ENCODE results near the gene MYO1H. TPM values are rescaled to one million over a fixed set of nuclear protein-coding genes. Genes with fewer than 3 reads are reported as not detected.

The MYO1H gene
- total RNA-seq, 2 experiments from 2014 or later: not detected

DNA sequence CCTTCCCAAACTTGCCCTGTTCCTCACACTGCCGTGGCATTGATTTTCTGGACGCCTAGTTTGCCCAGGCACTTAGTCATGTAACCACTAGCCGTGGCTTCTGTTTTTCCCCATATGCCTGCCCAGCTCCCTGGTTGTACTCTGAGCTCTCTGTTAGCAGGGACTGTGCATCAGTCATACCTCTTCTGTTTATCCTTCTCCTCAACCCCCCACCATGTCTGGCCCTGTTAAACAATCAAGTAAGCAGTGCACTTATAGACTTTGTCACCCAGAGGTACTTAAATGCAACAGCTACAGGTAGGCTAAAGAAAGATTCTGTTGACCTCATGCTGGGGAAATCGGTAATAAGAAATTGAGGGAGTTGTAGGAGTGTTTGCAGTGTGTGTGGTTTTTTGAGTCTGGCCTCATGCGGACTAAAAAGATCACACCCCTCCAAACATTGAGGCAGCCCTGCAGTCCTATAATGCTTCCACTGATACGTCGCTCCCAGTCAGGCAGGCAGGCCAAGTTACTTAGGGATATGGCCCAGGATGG, 146.7 kb downstream of the MYO1H start:
- H3K36me3 ChIP-seq (ENCODE audit: insufficient read depth, low read length): peaks cover 85% of the 10 kb centered on the region
- TF ChIP-seq, protein P1, sequence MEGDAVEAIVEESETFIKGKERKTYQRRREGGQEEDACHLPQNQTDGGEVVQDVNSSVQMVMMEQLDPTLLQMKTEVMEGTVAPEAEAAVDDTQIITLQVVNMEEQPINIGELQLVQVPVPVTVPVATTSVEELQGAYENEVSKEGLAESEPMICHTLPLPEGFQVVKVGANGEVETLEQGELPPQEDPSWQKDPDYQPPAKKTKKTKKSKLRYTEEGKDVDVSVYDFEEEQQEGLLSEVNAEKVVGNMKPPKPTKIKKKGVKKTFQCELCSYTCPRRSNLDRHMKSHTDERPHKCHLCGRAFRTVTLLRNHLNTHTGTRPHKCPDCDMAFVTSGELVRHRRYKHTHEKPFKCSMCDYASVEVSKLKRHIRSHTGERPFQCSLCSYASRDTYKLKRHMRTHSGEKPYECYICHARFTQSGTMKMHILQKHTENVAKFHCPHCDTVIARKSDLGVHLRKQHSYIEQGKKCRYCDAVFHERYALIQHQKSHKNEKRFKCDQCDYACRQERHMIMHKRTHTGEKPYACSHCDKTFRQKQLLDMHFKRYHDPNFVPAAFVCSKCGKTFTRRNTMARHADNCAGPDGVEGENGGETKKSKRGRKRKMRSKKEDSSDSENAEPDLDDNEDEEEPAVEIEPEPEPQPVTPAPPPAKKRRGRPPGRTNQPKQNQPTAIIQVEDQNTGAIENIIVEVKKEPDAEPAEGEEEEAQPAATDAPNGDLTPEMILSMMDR (IDR thresholded peaks at IDR 0.05): no peak
- H3K4me1 Mint-ChIP-seq (ENCODE audit: low read depth): no peaks in the 10 kb centered on the region
- no peak overlapping the region for H3K4me3 ChIP-seq (ENCODE audit: low read length)
- H3K36me3 Mint-ChIP-seq (ENCODE audit: low read depth): peaks cover 89% of the 10 kb centered on the region
- intact Hi-C loops (cut with DNase I, micrococcal nuclease): no loop called here
- ChIA-PET CTCF (no interaction called here), POLR2A (no interaction called here)
- ATAC-seq (ENCODE audit: poor library complexity): no peak
- no peaks in the 10 kb centered on the region for H3K27me3 Mint-ChIP-seq
- no peaks in the 10 kb centered on the region for H3K27me3 ChIP-seq (ENCODE audit: control insufficient read depth in 1 of 2, insufficient read depth in 2 of 2, low read length in 2 of 2)
- no peak overlapping the region for H3K27ac ChIP-seq (ENCODE audit: low read depth in 1 of 2, low read length in 2 of 2)
- DNase-seq: no peak
- H3K9me3 Mint-ChIP-seq: no peaks in the 10 kb centered on the region
- H3K27ac Mint-ChIP-seq: no peak overlapping the region
- no peaks in the 10 kb centered on the region for H3K9me3 ChIP-seq (ENCODE audit: control insufficient read depth in 1 of 2, insufficient read depth in 1 of 2, low read length in 2 of 2)
- H3K4me3 Mint-ChIP-seq: no peak overlapping the region
- H3K4me1 ChIP-seq (ENCODE audit: insufficient read depth, low read length): no peaks in the 10 kb centered on the region

DNA sequence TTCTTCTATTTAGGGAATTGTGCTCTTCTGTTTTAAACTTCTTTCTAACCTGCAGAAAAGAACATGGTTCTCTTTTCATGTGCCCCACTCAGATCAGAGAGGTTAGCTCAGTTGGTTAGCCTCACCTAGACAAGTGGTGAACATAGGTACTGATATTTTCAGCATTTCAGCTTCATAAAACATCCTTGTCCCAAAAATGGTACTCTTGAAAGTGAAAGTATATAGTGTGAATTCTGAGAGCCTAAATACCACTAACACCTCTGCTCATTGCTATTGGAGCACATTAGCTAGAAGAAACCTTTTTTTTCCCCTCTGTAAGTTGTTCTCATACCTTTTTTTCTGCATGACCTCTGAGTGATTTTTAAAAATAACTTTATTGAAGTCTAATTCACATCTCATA, 147.3 kb downstream of the MYO1H start:
- no peaks in the 10 kb centered on the region for H3K9me3 ChIP-seq (ENCODE audit: control insufficient read depth in 1 of 2, insufficient read depth in 1 of 2, low read length in 2 of 2)
- TF ChIP-seq, protein P1 (IDR thresholded peaks at IDR 0.05): no peak
- H3K27me3 Mint-ChIP-seq: no peaks in the 10 kb centered on the region
- intact Hi-C loops (cut with DNase I, micrococcal nuclease): no loop called here
- ATAC-seq (ENCODE audit: poor library complexity) (no peak), DNase-seq (no peak)
- peaks cover 84% of the 10 kb centered on the region for H3K36me3 ChIP-seq (ENCODE audit: insufficient read depth, low read length)
- no peaks in the 10 kb centered on the region for H3K27me3 ChIP-seq (ENCODE audit: control insufficient read depth in 1 of 2, insufficient read depth in 2 of 2, low read length in 2 of 2)
- H3K4me1 ChIP-seq (ENCODE audit: insufficient read depth, low read length): no peaks in the 10 kb centered on the region
- no peak overlapping the region for H3K27ac Mint-ChIP-seq
- H3K4me3 ChIP-seq (ENCODE audit: low read length): no peak overlapping the region
- no peak overlapping the region for H3K27ac ChIP-seq (ENCODE audit: low read depth in 1 of 2, low read length in 2 of 2)
- H3K36me3 Mint-ChIP-seq (ENCODE audit: low read depth): peaks cover 89% of the 10 kb centered on the region
- ChIA-PET POLR2A (no interaction called here), CTCF (no interaction called here)
- no peaks in the 10 kb centered on the region for H3K4me1 Mint-ChIP-seq (ENCODE audit: low read depth)
- H3K4me3 Mint-ChIP-seq: no peak overlapping the region
- H3K9me3 Mint-ChIP-seq: no peaks in the 10 kb centered on the region

DNA sequence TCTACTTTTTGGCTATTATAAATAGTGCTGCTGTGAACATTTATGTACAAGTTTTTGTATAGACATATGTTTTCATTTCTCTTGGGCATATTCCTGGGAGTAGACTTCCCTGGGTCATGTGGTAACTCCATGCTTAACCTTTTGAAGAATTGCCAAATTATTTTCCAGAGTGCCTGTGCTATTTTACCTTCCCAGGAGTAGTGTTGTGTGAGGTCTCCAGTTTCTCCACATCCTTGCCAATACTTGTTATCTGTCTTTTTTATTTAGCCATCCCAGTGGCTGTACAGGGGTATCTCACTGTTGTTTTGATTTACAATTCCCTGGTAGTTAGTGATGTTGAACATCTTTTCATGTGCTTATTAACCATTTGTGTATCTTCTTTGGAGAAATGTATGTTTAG, 148.6 kb downstream of the MYO1H start:
- no peaks in the 10 kb centered on the region for H3K9me3 Mint-ChIP-seq
- intact Hi-C loops (cut with DNase I, micrococcal nuclease): no loop called here
- CTCF ChIA-PET: no interaction called here
- TF ChIP-seq, protein P1 (IDR thresholded peaks at IDR 0.05): no peak
- H3K36me3 Mint-ChIP-seq (ENCODE audit: low read depth): peaks cover 89% of the 10 kb centered on the region
- Histone ChIP-seq H3K9me3 (ENCODE audit: control insufficient read depth in 1 of 2, insufficient read depth in 1 of 2, low read length in 2 of 2) (no peaks in the 10 kb centered on the region), H3K27me3 (ENCODE audit: control insufficient read depth in 1 of 2, insufficient read depth in 2 of 2, low read length in 2 of 2) (no peaks in the 10 kb centered on the region), H3K4me1 (ENCODE audit: insufficient read depth, low read length) (no peaks in the 10 kb centered on the region), H3K4me3 (ENCODE audit: low read length) (no peak overlapping the region), H3K27ac (ENCODE audit: low read depth in 1 of 2, low read length in 2 of 2) (no peak overlapping the region), H3K36me3 (ENCODE audit: insufficient read depth, low read length) (peaks cover 85% of the 10 kb centered on the region)
- H3K4me1 Mint-ChIP-seq (ENCODE audit: low read depth): no peaks in the 10 kb centered on the region
- ATAC-seq (ENCODE audit: poor library complexity): no peak
- no peak for DNase-seq
- no peak overlapping the region for H3K27ac Mint-ChIP-seq
- POLR2A ChIA-PET: no interaction called here
- no peaks in the 10 kb centered on the region for H3K27me3 Mint-ChIP-seq
- no peak overlapping the region for H3K4me3 Mint-ChIP-seq
